Ascending aorta (tissue), 2 donors: Measurements from ENCODE around the gene RPS6KA2. TPM values are rescaled to one million over a fixed set of nuclear protein-coding genes. Genes with fewer than 3 reads are reported as not detected.

Experiments used
- DNase-seq, 2 donors: peaks; one replicate each; pipeline ENCODE4 v3.0.0-alpha.2; 2019; ENCODE audit warnings: low spot score in 2 of 2
- H3K27ac ChIP-seq, 2 donors: fragments of 200-600 bp; sonication (generic); one replicate each; pipeline ENCODE4 v1.5.1; 2016 to 2017; ENCODE audit warnings: mild to moderate bottlenecking in 1 of 2
- H3K27me3 ChIP-seq: fragments of 200-600 bp; sonication (generic); one replicate; pipeline ENCODE4 v1.5.1; 2017
- H3K36me3 ChIP-seq, 2 donors: fragments of 200-600 bp; sonication (generic); one replicate each; pipeline ENCODE4 v1.5.1; 2016
- H3K4me1 ChIP-seq, 2 donors: fragments of 200-600 bp; sonication (generic); one replicate each; pipeline ENCODE4 v1.5.1; 2016 to 2017; ENCODE audit warnings: mild to moderate bottlenecking in 1 of 2
- H3K4me3 ChIP-seq, 2 donors: fragments of 200-600 bp; sonication (generic); one replicate each; pipeline ENCODE4 v1.5.1; 2016 to 2017; ENCODE audit warnings: mild to moderate bottlenecking in 1 of 2
- H3K9me3 ChIP-seq, 2 donors: fragments of 200-600 bp; sonication (generic); one replicate each; pipeline ENCODE4 v1.5.1; 2016
- CTCF ChIP-seq, 3 experiments: fragments of 200-600 bp in 2 of 3; fragments of 450-650 bp in 1 of 3; sonication (generic) in 2 of 3; IDR thresholded peaks; one replicate each; pipeline ENCODE4 v1.5.1; 2016 to 2019; ENCODE audit warnings: antibody characterized with exemption in 3 of 3, mild to moderate bottlenecking in 1 of 3, moderate library complexity in 1 of 3
- intact Hi-C: fragments of 100-400 bp; cut with DNase I; formaldehyde crosslinking; loops from one replicate; pipeline ENCODE4 v1.15.1; 2023
- total RNA-seq: library from RNA; depleted of rRNA; stranded (reverse); fragments of >200 nt; gene quantifications from one replicate; pipeline ENCODE4 v1.1.0, GENCODE V29; 2016

RPS6KA2 gene
- total RNA-seq, 1 donor from 2014 or later: 196 TPM

- no peaks in the 10 kb centered on the region for H3K27me3 ChIP-seq
- H3K4me1 ChIP-seq: no peaks in the 10 kb centered on the region
- no peak for TF ChIP-seq CTCF (IDR thresholded peaks at IDR 0.05)
- H3K9me3 ChIP-seq: no peaks in the 10 kb centered on the region
- intact Hi-C loops: no loop called here
- no peaks in the 10 kb centered on the region for H3K36me3 ChIP-seq
- no peak overlapping the region for H3K27ac ChIP-seq
- H3K4me3 ChIP-seq: no peak overlapping the region
- no peak for DNase-seq
Observed at GRCh38 chr6:166650047-166650446, 23.0 kb upstream of the RPS6KA2 start.

GRCh38 chr6:166648846-166649245, 21.8 kb upstream of the RPS6KA2 start:
- Histone ChIP-seq H3K27ac (no peak overlapping the region), H3K4me1 (no peaks in the 10 kb centered on the region), H3K4me3 (no peak overlapping the region), H3K9me3 (no peaks in the 10 kb centered on the region), H3K27me3 (no peaks in the 10 kb centered on the region), H3K36me3 (no peaks in the 10 kb centered on the region)
- no peak for DNase-seq
- intact Hi-C loops: no loop called here
- no peak for TF ChIP-seq CTCF (IDR thresholded peaks at IDR 0.05)

GRCh38 chr6:166647896-166648295, 20.8 kb upstream of the RPS6KA2 start:
- no peaks in the 10 kb centered on the region for H3K9me3 ChIP-seq
- no peaks in the 10 kb centered on the region for H3K36me3 ChIP-seq
- H3K27me3 ChIP-seq: no peaks in the 10 kb centered on the region
- no peak for DNase-seq
- H3K4me1 ChIP-seq: no peaks in the 10 kb centered on the region
- no peak for TF ChIP-seq CTCF (IDR thresholded peaks at IDR 0.05)
- H3K27ac ChIP-seq: no peak overlapping the region
- intact Hi-C loops: no loop called here
- H3K4me3 ChIP-seq: no peak overlapping the region

- H3K27ac ChIP-seq: no peak overlapping the region
- no peaks in the 10 kb centered on the region for H3K9me3 ChIP-seq
- TF ChIP-seq CTCF (IDR thresholded peaks at IDR 0.05): no peak
- H3K27me3 ChIP-seq: no peaks in the 10 kb centered on the region
- H3K4me1 ChIP-seq: no peaks in the 10 kb centered on the region
- H3K36me3 ChIP-seq: no peaks in the 10 kb centered on the region
- no peak for DNase-seq
- intact Hi-C loops: no loop called here
- no peak overlapping the region for H3K4me3 ChIP-seq
Observed at GRCh38 chr6:166646716-166647115, 19.7 kb upstream of the RPS6KA2 start.

GRCh38 chr6:166645896-166646295, 18.8 kb upstream of the RPS6KA2 start:
- no peak for DNase-seq
- intact Hi-C loops: no loop called here
- Histone ChIP-seq H3K27ac (no peak overlapping the region), H3K4me3 (no peak overlapping the region), H3K9me3 (no peaks in the 10 kb centered on the region), H3K4me1 (no peaks in the 10 kb centered on the region), H3K27me3 (no peaks in the 10 kb centered on the region), H3K36me3 (no peaks in the 10 kb centered on the region)
- no peak for TF ChIP-seq CTCF (IDR thresholded peaks at IDR 0.05)

- Histone ChIP-seq H3K27ac (no peak overlapping the region), H3K9me3 (no peaks in the 10 kb centered on the region), H3K4me3 (no peak overlapping the region), H3K4me1 (no peaks in the 10 kb centered on the region), H3K27me3 (no peaks in the 10 kb centered on the region), H3K36me3 (no peaks in the 10 kb centered on the region)
- intact Hi-C loops: no loop called here
- TF ChIP-seq CTCF (IDR thresholded peaks at IDR 0.05): no peak
- no peak for DNase-seq
Observed at GRCh38 chr6:166644681-166645080, 17.6 kb upstream of the RPS6KA2 start.
